Measurements from ENCODE around the gene SPSB2. TPM values are rescaled to one million over a fixed set of nuclear protein-coding genes. Genes with fewer than 3 reads are reported as not detected.

SPSB2 gene
- total and polyA plus RNA-seq, 9 of the 15 experiments (the other 6 are each of a cell fraction or from before 2014, with no cell fraction given), result 0.10 to 10.6 (median 1.9) TPM

DNA sequence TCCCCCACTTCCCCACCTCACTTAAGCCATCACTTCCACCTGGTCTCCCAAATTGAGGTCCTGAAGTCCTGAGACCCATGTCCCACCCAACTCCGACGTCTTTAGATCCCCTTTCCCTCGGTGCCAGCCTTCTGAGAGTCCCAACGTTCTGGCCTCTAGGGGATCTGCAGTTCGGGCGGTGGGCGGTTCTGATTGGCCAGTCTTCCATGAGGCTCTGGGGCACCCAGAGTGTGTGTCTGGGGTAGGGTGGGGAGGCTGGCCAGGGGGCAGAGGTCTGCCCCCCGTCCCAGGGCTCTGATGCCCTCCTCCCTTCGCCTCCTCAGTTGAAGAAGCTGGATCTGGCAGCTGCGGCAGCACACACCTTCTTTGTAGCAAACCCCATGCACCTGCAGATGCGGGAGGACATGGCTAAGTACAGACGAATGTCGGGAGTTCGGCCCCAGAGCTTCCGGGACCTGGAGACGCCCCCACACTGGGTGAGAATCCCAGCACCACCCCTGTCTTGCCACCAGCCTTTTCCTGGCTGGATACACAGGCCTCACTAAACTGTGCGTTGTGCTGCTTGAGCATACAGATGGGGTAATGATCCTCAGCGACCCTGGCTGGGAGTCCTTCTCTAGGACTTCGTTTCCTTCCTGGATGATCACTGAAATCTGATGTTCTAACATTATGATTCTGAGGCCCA lies 43.4 kb downstream of the SPSB2 start (continued):
- peak; percentile 40; the same call in 1 of the 2 replicates for TF ChIP-seq FOXM1 (IDR thresholded peaks at IDR 0.05; ENCODE audit: low read depth)
- no peak for TF ChIP-seq FOXM1 (CRISPR knock-in tag; IDR thresholded peaks at IDR 0.05; ENCODE audit: low read depth)
- no peak for TF ChIP-seq KLF10 (CRISPR knock-in tag; IDR thresholded peaks at IDR 0.05)
- no peak for TF ChIP-seq HDAC8 (tag; IDR thresholded peaks at IDR 0.05)
- TF ChIP-seq, protein P1, sequence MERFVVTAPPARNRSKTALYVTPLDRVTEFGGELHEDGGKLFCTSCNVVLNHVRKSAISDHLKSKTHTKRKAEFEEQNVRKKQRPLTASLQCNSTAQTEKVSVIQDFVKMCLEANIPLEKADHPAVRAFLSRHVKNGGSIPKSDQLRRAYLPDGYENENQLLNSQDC (CRISPR knock-in tag; IDR thresholded peaks at IDR 0.05), result no peak
- TF ChIP-seq L3MBTL2 (IDR thresholded peaks at IDR 0.05), result 0 out of 2 replicates have a peak, but pooled peaks have one; percentile 7
- TF ChIP-seq SMARCA4 (IDR thresholded peaks at IDR 0.05), result no peak
- TF ChIP-seq MEF2D (tag; conservative IDR thresholded peaks at IDR 0.05; ENCODE audit: low read depth), result no peak
- TF ChIP-seq, protein P2, sequence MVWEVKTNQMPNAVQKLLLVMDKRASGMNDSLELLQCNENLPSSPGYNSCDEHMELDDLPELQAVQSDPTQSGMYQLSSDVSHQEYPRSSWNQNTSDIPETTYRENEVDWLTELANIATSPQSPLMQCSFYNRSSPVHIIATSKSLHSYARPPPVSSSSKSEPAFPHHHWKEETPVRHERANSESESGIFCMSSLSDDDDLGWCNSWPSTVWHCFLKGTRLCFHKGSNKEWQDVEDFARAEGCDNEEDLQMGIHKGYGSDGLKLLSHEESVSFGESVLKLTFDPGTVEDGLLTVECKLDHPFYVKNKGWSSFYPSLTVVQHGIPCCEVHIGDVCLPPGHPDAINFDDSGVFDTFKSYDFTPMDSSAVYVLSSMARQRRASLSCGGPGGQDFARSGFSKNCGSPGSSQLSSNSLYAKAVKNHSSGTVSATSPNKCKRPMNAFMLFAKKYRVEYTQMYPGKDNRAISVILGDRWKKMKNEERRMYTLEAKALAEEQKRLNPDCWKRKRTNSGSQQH (CRISPR knock-in tag; IDR thresholded peaks at IDR 0.05), result no peak

Data from K562 (cell line).